Neutrophil (primary cell): ENCODE results near the gene SLC17A8.

Source experiments
- H3K27ac ChIP-seq: fragments of 200-600 bp; sonication (generic); 2 replicates; pipeline ENCODE4 v1.5.1; 2016; ENCODE audit warnings: mild to moderate bottlenecking, moderate library complexity
- H3K27me3 ChIP-seq: fragments of 200-600 bp; sonication (generic); 2 replicates; pipeline ENCODE4 v1.6.0; 2016; ENCODE audit warnings: mild to moderate bottlenecking
- H3K36me3 ChIP-seq: fragments of 200-600 bp; sonication (generic); 2 replicates; pipeline ENCODE4 v1.5.1; 2017
- H3K4me1 ChIP-seq, 2 experiments: fragments of 200-600 bp in 1 of 2; sonication (generic) in 1 of 2; 1 replicate in 1 of 2; 2 replicates in 1 of 2; pipeline versions ENCODE4 v1.5.1 to v1.6.1; 2013 to 2016; ENCODE audit warnings: low read depth in 1 of 2, low read length in 1 of 2, mild to moderate bottlenecking in 1 of 2, moderate library complexity in 1 of 2; ENCODE audit not compliant: control insufficient read depth in 1 of 2, insufficient read depth in 1 of 2
- H3K4me3 ChIP-seq, 2 experiments: fragments of 200-600 bp in 1 of 2; sonication (generic) in 1 of 2; 1 replicate in 1 of 2; 2 replicates in 1 of 2; pipeline ENCODE4 v1.5.1; 2013 to 2016; ENCODE audit warnings: low read depth in 1 of 2, low read length in 1 of 2, mild to moderate bottlenecking in 1 of 2, moderate library complexity in 1 of 2
- H3K9me3 ChIP-seq: fragments of 200-600 bp; sonication (generic); 2 replicates; pipeline ENCODE4 v1.5.1; 2016
- CTCF ChIP-seq: fragments of 200-600 bp; sonication (generic); IDR thresholded peaks from 2 replicates; pipeline ENCODE4 v1.5.1; 2016; ENCODE audit warnings: antibody characterized with exemption

Gene SLC17A8

GRCh38 chr12:100371146-100371545 is 14.3 kb downstream of the SLC17A8 start:
- TF ChIP-seq CTCF = no peak
- Histone ChIP-seq H3K36me3 (no peaks in the 10 kb centered on the region), H3K4me1 (no peaks in the 10 kb centered on the region), H3K4me3 (no peak overlapping the region), H3K27me3 (peaks cover 5% of the 10 kb centered on the region), H3K9me3 (no peaks in the 10 kb centered on the region), H3K27ac (no peak overlapping the region)

GRCh38 chr12:100372853-100373640 is 16.2 kb downstream of the SLC17A8 start:
- TF ChIP-seq CTCF = no peak
- H3K36me3 ChIP-seq = no peaks in the 10 kb centered on the region
- H3K27ac ChIP-seq = no peak overlapping the region
- H3K27me3 ChIP-seq = peaks cover 5% of the 10 kb centered on the region
- H3K9me3 ChIP-seq = no peaks in the 10 kb centered on the region
- H3K4me1 ChIP-seq = no peaks in the 10 kb centered on the region
- no peak overlapping the region for H3K4me3 ChIP-seq

GRCh38 chr12:100375038-100375735 is 18.3 kb downstream of the SLC17A8 start:
- Histone ChIP-seq H3K27ac (no peak overlapping the region), H3K9me3 (no peaks in the 10 kb centered on the region), H3K4me1 (no peaks in the 10 kb centered on the region), H3K27me3 (peaks cover 5% of the 10 kb centered on the region), H3K36me3 (no peaks in the 10 kb centered on the region), H3K4me3 (no peak overlapping the region)
- TF ChIP-seq CTCF = no peak

- Histone ChIP-seq H3K27me3 (peaks cover 5% of the 10 kb centered on the region), H3K4me1 (no peaks in the 10 kb centered on the region), H3K27ac (no peak overlapping the region), H3K4me3 (no peak overlapping the region), H3K9me3 (no peaks in the 10 kb centered on the region), H3K36me3 (no peaks in the 10 kb centered on the region)
- no peak for TF ChIP-seq CTCF
Measured at GRCh38 chr12:100376161-100376560, 19.3 kb downstream of the SLC17A8 start.

GRCh38 chr12:100381379-100381778 is 24.5 kb downstream of the SLC17A8 start:
- no peaks in the 10 kb centered on the region for H3K9me3 ChIP-seq
- TF ChIP-seq CTCF = no peak

More at GRCh38 chr12:100381379-100381778, 24.5 kb downstream of the SLC17A8 start:
- Histone ChIP-seq H3K36me3 (no peaks in the 10 kb centered on the region), H3K27ac (no peak overlapping the region), H3K4me1 (no peaks in the 10 kb centered on the region), H3K4me3 (no peak overlapping the region), H3K27me3 (no peaks in the 10 kb centered on the region)
